Measurements from ENCODE around the gene PIGV.

GRCh38 chr1:26789612-26789865 is 1.8 kb downstream of the PIGV start:
- TF ChIP-seq CTCF (conservative IDR thresholded peaks at IDR 0.05; ENCODE audit: low read depth, low read length): no peak
- no peak for TF ChIP-seq RCOR1 (IDR thresholded peaks at IDR 0.05; ENCODE audit: insufficient replicate concordance, low read length)
- TF ChIP-seq USF2 (IDR thresholded peaks at IDR 0.05; ENCODE audit: low read depth, low read length): no peak
- no peak for TF ChIP-seq RAD21 (IDR thresholded peaks at IDR 0.05; ENCODE audit: low read length)
- TF ChIP-seq MAFK (IDR thresholded peaks at IDR 0.05; ENCODE audit: low read depth, low read length): no peak
- TF ChIP-seq ELK1 (IDR thresholded peaks at IDR 0.05; ENCODE audit: borderline replicate concordance, low read depth, low read length): no peak
- TF ChIP-seq POLR2A (IDR thresholded peaks at IDR 0.05; ENCODE audit: low read depth, low read length): no peak
